GM15510 (cell line): ENCODE results near the gene CDK13.

Source experiments
- POLR2A ChIP-seq: IDR thresholded peaks from 3 replicates; pipeline ENCODE4 v1.6.1; 2011; ENCODE audit warnings: borderline replicate concordance; ENCODE audit not compliant: insufficient read length; ENCODE audit errors: extremely low read depth

Gene CDK13

GRCh38 chr7:39949971-39950472 lies at the start of gene CDK13:
CDK13 (plus strand) TSS chr7:39950256; CDS start chr7:39950642, 386 bp downstream.
- peak; percentile 86 for TF ChIP-seq POLR2A

DNA sequence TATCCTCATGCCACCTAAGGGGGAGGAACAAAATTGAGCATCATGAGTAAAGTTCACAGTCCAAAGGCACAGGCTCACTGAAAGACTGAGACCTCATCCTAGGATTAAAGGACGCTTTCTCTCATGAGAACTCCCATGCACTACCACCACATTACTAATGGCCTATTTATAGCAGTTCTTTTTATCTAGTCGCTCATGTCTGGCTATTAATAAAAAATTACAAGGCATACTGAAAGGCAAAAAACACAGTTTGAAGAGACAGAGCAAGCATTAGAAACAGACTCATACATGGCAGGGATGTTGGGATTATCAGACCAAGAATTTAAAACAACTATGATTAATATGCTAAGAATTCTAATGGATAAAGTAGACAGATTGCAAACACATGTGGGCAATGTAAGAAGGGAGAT lies 46.0 kb upstream of the CDK13 start:
- no peak for TF ChIP-seq POLR2A

DNA sequence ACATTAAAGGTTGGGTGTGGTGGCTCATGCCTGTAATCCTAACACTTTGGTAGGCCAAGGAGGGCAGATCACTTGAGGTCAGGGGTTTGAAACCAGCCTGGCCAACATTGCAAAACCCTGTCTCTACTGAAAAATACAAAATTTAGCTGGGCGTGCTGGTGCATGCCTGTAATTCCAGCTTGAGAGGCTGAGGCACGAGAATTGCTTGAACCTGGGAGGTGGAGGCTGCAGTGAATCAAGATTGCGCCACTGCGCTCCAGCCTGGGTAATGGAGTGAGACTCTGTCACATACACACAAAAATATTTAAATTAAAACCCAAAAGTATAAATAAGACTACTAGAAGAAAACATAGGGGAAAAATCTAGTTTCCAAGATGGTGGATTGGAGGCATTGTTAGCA lies 41.9 kb upstream of the CDK13 start:
- TF ChIP-seq POLR2A, result no peak

GRCh38 chr7:39908973-39909372 lies 41.1 kb upstream of the CDK13 start:
- TF ChIP-seq POLR2A, result no peak

DNA sequence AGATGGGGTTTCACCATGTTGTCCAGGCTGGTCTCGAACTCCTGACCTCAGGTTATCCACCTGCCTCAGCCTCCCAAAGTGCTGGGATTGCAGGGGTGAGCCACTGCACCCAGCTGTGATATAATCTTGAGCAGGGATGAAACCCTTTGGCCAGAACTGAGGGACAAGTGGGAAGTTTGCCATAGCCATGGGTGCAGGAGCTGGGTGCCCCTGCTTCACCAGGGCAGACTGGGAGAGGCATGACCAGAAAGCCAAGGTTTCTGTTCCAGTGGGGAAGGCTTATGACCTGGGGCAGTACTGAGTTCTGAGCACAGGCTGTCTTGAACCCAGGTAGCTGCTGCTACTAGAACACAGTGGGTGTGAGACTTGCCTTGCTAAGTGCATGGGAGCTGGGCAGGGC lies 40.5 kb upstream of the CDK13 start:
- no peak for TF ChIP-seq POLR2A

DNA sequence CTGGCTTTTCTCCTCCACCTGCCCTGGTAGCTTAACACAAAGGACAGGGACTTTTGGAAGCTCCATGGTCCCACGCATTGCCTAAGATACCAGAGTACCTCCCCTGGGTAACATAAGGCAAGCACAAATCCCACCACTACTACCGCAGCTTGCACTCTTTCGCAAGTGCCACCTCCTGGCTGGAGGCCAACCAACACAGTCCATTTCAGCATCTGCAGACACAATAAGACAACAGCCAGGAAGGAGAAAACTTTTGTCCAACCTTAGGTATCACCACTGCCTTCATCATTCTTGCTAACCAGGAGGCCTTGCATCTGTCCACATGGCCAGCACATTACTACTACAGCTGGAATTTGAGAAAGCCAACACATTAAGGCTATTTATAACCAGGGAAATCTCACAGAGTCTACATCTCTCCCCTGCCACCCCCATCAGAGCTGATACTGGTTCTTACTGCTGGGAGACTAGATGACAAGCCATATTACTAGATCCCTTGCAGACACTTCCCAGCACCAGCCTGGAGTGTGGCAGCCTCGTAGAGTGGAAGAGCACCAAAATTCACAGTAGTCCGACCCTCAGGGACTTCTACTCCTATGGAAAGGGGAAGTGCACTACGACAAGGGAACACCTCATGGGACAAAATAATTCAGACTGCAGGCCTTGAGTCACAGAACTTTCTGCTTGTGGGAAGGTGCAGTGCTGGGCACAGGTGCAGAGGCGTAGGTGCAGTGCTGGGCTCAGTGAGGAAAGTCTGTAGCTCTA lies 39.8 kb upstream of the CDK13 start:
- no peak for TF ChIP-seq POLR2A

- no peak for TF ChIP-seq POLR2A
Observed at GRCh38 chr7:39911167-39911566, 38.9 kb upstream of the CDK13 start.

DNA sequence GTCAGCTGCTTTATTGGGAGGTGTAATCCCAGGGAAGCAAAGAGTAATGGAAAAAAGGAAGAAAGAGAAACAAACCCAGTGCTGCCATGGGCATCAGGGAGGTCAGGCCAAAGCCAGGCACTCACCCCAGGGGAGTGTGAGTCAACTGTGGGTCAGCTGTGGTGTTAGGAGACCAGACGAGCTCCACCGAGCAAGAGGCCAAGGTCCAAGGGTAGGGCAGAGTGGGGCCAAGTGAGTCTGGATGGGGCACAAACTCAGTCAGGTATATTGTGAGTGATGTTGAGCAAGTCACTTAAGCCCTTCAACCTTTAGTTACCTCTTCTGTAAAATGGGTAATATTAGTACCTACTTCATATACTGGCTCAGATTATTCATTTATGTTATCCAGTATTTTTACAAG lies 30.4 kb upstream of the CDK13 start:
- TF ChIP-seq POLR2A, result no peak

- TF ChIP-seq POLR2A, result no peak
Observed at GRCh38 chr7:39921506-39922175, 28.4 kb upstream of the CDK13 start.

DNA sequence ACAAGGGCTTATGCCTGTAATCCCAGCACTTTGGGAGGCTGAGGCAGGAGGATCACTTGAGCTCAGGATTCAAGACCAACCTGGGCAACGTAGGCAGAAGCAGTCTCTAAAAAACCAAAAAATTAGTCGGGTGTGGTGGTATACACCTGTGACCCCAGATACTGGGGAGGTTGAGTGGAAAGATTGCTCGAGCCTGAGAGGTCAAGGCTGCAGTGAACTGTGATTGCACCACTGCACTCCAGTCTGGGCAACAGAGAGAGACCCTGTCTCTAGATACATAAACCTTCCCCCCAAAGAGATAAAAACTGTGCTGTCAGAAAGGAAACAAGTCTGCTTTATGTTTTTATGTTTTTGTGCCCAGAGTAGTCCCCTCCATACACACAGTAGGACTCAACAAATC lies 27.5 kb upstream of the CDK13 start:
- TF ChIP-seq POLR2A, result no peak

DNA sequence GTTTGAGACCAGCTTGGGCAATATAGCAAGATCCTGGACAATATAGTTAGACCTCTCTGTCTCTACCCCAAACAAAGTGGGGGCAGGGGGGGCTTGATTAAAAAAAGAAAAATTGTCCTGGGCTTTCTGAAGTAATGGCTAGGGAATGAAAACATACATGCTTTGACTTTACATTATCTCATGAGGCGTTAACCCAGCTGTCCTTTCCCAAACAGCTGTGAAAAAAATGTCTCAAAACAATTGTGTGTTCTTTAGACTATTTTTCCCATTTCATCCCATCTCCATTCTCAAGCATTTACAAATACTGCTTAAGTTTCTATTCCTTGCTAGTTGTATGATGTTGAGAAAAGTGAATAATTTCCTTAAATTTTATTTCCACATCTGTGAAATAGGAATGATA lies 27.0 kb upstream of the CDK13 start:
- TF ChIP-seq POLR2A, result no peak

DNA sequence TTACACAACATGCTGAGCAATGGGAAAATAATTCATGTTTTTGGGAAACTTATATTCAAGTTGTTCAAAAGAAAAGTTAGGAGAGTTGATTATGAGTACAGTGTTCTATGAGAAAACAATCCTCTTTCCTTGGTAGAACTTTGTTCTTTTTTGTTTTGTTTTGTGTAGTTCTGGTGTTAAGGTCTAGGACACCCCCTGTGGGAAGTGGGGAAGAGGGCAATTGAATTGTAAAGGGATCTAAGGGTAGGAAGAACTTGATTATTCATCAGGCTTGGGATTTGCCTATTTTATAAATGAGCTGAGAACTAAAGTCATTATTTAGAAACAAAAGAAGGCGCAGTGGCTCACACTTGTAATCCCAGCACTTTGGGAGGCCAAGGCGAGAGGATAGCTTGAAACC lies 25.9 kb upstream of the CDK13 start:
- TF ChIP-seq POLR2A, result no peak

DNA sequence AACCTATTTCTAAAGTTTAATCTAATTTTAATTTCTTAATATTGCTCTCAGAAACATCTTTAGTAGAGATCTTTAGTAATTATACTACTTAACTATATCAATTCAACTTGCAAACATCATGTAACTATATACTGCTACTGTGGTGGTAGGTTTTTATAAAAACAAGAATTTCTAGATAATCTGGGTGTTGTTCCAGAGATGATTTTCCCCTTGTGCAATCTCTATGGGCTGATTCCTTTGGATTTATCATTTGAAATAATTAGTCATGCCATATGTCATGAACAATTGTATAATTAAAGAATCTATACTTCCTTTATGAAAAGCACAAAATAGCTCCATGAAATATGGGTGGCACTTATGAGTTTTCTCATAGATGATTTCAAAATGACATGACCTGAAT lies 23.9 kb upstream of the CDK13 start:
- no peak for TF ChIP-seq POLR2A

DNA sequence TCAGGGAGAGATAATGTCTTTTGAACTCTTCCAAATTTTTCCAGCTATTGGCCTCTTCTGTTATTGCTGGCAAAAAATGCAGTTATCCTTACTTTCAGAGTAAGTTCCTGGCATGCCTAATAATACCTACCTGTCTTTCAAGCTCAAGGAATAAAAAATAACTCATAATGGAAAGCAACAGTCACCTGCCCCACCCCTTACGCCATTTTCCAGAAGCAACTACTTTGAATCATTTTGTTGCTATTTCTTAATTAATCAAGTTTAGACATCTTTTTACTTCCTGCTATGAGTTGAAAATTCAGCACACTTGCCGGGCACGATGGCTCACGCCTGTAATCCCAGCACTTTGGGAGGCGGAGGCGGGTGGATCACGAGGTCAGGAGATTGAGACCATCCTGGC lies 23.0 kb upstream of the CDK13 start:
- TF ChIP-seq POLR2A, result no peak

GRCh38 chr7:39934132-39934531 lies 15.9 kb upstream of the CDK13 start:
- no peak for TF ChIP-seq POLR2A

DNA sequence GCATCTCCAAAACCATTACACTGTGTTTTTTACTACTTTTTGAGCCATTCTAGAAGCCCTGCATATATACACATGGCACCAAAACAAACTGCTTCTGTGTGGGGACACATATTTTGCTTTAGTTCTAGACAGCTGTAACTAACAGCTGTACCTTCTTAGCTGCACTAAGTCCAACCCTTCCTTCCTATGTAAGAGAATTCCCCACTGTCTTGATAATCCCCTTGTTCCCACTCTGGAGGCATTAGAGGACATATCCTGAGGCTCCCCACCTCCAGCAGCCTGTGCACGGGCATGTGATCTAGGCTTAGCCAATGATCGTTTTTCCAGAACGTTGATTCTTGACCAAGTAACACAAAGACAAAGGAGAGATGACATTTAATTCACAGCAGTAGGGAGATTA lies 13.3 kb upstream of the CDK13 start:
- no peak for TF ChIP-seq POLR2A

- TF ChIP-seq POLR2A, result no peak
Observed at GRCh38 chr7:39937366-39938153, 12.5 kb upstream of the CDK13 start.
